HEK293 (cell line): ENCODE data around the gene DDC.
A peak's percentile ranks its signal among the peaks of the same experiment; 100 is the strongest.

Experiments
- HOXC10 ChIP-seq: sonication (generic); formaldehyde crosslinking; IDR thresholded peaks from 2 replicates; pipeline ENCODE4 v1.8.1; 2023; ENCODE audit warnings: mild to moderate bottlenecking, missing genetic modification reagents
- IKZF3 ChIP-seq: fragments of 450-650 bp; IDR thresholded peaks from 2 replicates; pipeline ENCODE4 v1.5.0; 2018; ENCODE audit warnings: missing biosample characterization, mild to moderate bottlenecking, missing genetic modification characterization, moderate library complexity
- KLF17 ChIP-seq: fragments of 450-650 bp; formaldehyde crosslinking; IDR thresholded peaks from 2 replicates; pipeline ENCODE4 v1.5.1; 2016; ENCODE audit warnings: missing biosample characterization, missing genetic modification characterization
- KLF9 ChIP-seq: fragments of 450-650 bp; formaldehyde crosslinking; IDR thresholded peaks from 2 replicates; pipeline ENCODE4 v1.5.1; 2016; ENCODE audit warnings: missing biosample characterization, missing genetic modification characterization, low read depth
- PATZ1 ChIP-seq: fragments of 450-650 bp; formaldehyde crosslinking; IDR thresholded peaks from 2 replicates; pipeline ENCODE4 v1.5.1; 2016; ENCODE audit warnings: missing biosample characterization, missing genetic modification characterization
- PBX3 ChIP-seq: sonication (generic); formaldehyde crosslinking; IDR thresholded peaks from 2 replicates; pipeline ENCODE4 v1.8.1; 2022; ENCODE audit warnings: mild to moderate bottlenecking, moderate library complexity, missing genetic modification reagents
- PRDM1 ChIP-seq: fragments of 450-650 bp; formaldehyde crosslinking; IDR thresholded peaks from 2 replicates; pipeline ENCODE4; 2016; ENCODE audit warnings: missing biosample characterization, missing genetic modification characterization
- SP2 ChIP-seq: fragments of 450-650 bp; formaldehyde crosslinking; IDR thresholded peaks from 2 replicates; pipeline ENCODE4 v1.5.1; 2016; ENCODE audit warnings: missing biosample characterization, missing genetic modification characterization
- ZBTB10 ChIP-seq: fragments of 450-650 bp; formaldehyde crosslinking; IDR thresholded peaks from 2 replicates; pipeline ENCODE4 v1.5.1; 2016; ENCODE audit warnings: missing biosample characterization, missing genetic modification characterization
- ZBTB17 ChIP-seq: fragments of 450-650 bp; formaldehyde crosslinking; IDR thresholded peaks from 2 replicates; pipeline ENCODE4 v1.5.1; 2016; ENCODE audit warnings: missing biosample characterization, missing genetic modification characterization
- ZBTB8A ChIP-seq: fragments of 450-650 bp; formaldehyde crosslinking; IDR thresholded peaks from 2 replicates; pipeline ENCODE4 v1.5.1; 2016; ENCODE audit warnings: missing biosample characterization, missing genetic modification characterization
- ZFHX2 ChIP-seq: fragments of 450-650 bp; formaldehyde crosslinking; conservative IDR thresholded peaks from 2 replicates; pipeline ENCODE4 v1.5.1; 2016; ENCODE audit warnings: missing biosample characterization, missing genetic modification characterization
- ZFP37 ChIP-seq: fragments of 450-650 bp; formaldehyde crosslinking; IDR thresholded peaks from 2 replicates; pipeline ENCODE4 v1.5.1; 2016; ENCODE audit warnings: missing biosample characterization, missing genetic modification characterization
- ZNF24 ChIP-seq: fragments of 450-650 bp; formaldehyde crosslinking; IDR thresholded peaks from 2 replicates; pipeline ENCODE4 v1.5.1; 2016; ENCODE audit warnings: missing biosample characterization, missing genetic modification characterization
- ZNF248 ChIP-seq: fragments of 450-650 bp; formaldehyde crosslinking; IDR thresholded peaks from 2 replicates; pipeline ENCODE4 v1.5.1; 2017; ENCODE audit warnings: missing biosample characterization, missing genetic modification characterization
- ZNF335 ChIP-seq: fragments of 450-650 bp; formaldehyde crosslinking; conservative IDR thresholded peaks from 2 replicates; pipeline ENCODE4 v1.5.1; 2016; ENCODE audit warnings: missing biosample characterization, missing genetic modification characterization
- ZNF404 ChIP-seq: fragments of 450-650 bp; formaldehyde crosslinking; IDR thresholded peaks from 2 replicates; pipeline ENCODE4 v1.5.1; 2017; ENCODE audit warnings: missing biosample characterization, missing genetic modification characterization
- ZNF518A ChIP-seq: fragments of 450-650 bp; formaldehyde crosslinking; conservative IDR thresholded peaks from 2 replicates; pipeline ENCODE4 v1.5.1; 2016; ENCODE audit warnings: low read depth, missing biosample characterization, missing genetic modification characterization
- ZNF76 ChIP-seq: fragments of 450-650 bp; formaldehyde crosslinking; IDR thresholded peaks from 2 replicates; pipeline ENCODE4; 2016; ENCODE audit warnings: low read depth, missing biosample characterization, missing genetic modification characterization, borderline replicate concordance
- ZNF830 ChIP-seq: fragments of 450-650 bp; IDR thresholded peaks from 2 replicates; pipeline ENCODE4 v1.5.0; 2018; ENCODE audit warnings: missing biosample characterization, missing genetic modification characterization, low read depth, mild to moderate bottlenecking, moderate library complexity
- TF ChIP-seq, protein P1 (sequence below): fragments of 450-650 bp; formaldehyde crosslinking; IDR thresholded peaks from 2 replicates; pipeline ENCODE4 v1.5.1; 2016; ENCODE audit warnings: missing biosample characterization, missing genetic modification characterization

Gene DDC

DNA sequence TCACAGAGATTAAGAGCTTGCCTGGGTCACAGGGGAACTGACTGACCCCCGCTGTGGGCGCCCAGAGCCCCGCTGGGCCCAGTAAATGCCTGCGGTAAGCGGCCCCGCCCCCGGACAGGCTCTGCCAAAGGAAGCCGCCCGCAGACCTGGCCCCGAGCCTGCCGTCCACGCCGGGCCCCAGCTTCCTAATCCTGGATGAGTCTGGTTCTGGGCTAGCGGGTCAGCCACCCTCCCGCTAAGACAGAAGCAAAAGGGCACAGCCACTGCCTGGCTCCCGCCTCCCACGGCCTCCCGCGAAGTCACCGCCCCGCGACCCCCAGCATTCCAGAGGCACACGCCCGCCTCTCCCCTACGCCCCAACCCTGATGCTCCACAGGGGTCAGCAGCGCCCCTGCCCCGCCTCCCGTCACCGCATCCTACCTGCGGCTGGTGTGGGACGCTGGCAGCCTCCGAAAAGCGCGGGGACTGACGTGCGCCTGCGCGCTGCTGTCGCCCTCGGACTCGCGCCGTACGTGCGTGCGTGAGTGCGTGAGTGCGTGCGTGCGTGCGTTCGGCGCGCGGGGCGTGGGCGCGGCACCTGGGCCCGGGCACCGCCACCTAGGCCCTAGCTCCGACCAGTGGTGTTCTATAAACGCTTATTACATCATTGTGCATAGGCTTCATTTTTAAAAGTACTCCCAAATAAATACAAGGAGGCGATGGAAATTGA is 115.2 kb downstream of the DDC start, which contains the start of gene FIGNL1 (continued):
- TF ChIP-seq, protein P1, sequence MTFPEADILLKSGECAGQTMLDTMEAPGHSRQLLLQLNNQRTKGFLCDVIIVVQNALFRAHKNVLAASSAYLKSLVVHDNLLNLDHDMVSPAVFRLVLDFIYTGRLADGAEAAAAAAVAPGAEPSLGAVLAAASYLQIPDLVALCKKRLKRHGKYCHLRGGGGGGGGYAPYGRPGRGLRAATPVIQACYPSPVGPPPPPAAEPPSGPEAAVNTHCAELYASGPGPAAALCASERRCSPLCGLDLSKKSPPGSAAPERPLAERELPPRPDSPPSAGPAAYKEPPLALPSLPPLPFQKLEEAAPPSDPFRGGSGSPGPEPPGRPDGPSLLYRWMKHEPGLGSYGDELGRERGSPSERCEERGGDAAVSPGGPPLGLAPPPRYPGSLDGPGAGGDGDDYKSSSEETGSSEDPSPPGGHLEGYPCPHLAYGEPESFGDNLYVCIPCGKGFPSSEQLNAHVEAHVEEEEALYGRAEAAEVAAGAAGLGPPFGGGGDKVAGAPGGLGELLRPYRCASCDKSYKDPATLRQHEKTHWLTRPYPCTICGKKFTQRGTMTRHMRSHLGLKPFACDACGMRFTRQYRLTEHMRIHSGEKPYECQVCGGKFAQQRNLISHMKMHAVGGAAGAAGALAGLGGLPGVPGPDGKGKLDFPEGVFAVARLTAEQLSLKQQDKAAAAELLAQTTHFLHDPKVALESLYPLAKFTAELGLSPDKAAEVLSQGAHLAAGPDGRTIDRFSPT (tag by site-specific recombination), result peak; percentile 81
- TF ChIP-seq ZNF248 (tag by site-specific recombination) (no peak), ZBTB10 (tag by site-specific recombination) (peak; percentile 46; the same call in 1 of the 2 replicates), KLF17 (tag by site-specific recombination) (0 out of 2 replicates have a peak, but pooled peaks have one; percentile 44), PATZ1 (tag by site-specific recombination) (peak; percentile 40; the same call in 1 of the 2 replicates), ZBTB8A (peak; percentile 89), PBX3 (CRISPR knock-in tag) (peak; percentile 66; the same call in 1 of the 2 replicates), ZNF404 (tag by site-specific recombination) (no peak), ZNF335 (peak; percentile 78), ZNF24 (peak; percentile 58; the same call in 1 of the 2 replicates), KLF9 (peak; percentile 73), ZNF830 (tag by site-specific recombination) (no peak), PRDM1 (tag by site-specific recombination) (no peak), ZBTB17 (peak; percentile 62), ZFP37 (tag by site-specific recombination) (peak; percentile 58; the same call in 1 of the 2 replicates), HOXC10 (CRISPR knock-in tag) (0 out of 2 replicates have a peak, but pooled peaks have one; percentile 64), SP2 (tag by site-specific recombination) (peak; percentile 83), ZNF76 (tag by site-specific recombination) (peak; percentile 40; the same call in 1 of the 2 replicates), ZFHX2 (tag by site-specific recombination) (peak; percentile 97), IKZF3 (peak; percentile 48; the same call in 1 of the 2 replicates), ZNF518A (peak; percentile 56)
